CD14-positive monocyte (primary cell): Measurements from ENCODE around the gene KCNC3. TPM values are rescaled to one million over a fixed set of nuclear protein-coding genes. Genes with fewer than 3 reads are reported as not detected.

ENCODE experiments used
- DNase-seq, 3 donors: peaks; one replicate each; pipeline ENCODE4 v3.0.0-alpha.2; 2011 to 2022
- H2AFZ ChIP-seq: 2 replicates; pipeline ENCODE4 v1.6.0; 2012; ENCODE audit warnings: mild to moderate bottlenecking, low read depth, low read length, inconsistent platforms; ENCODE audit not compliant: insufficient read depth, poor library complexity, severe bottlenecking
- H3K27ac ChIP-seq, 2 donors: 1 replicate in 1 of 2; 2 replicates in 1 of 2; pipeline ENCODE4 v1.5.1; 2012 to 2013; ENCODE audit warnings: low read length in 2 of 2, control low read depth in 1 of 2, inconsistent platforms in 1 of 2, low read depth in 1 of 2, mild to moderate bottlenecking in 1 of 2
- H3K27me3 ChIP-seq, 2 donors: one replicate each; pipeline versions ENCODE4 v1.6.0 to v1.6.1; 2011 to 2013; ENCODE audit warnings: low read length in 2 of 2; ENCODE audit not compliant: control insufficient read depth in 2 of 2, insufficient read depth in 2 of 2
- H3K36me3 ChIP-seq, 2 donors: replicated peaks in 1 of 2; 1 replicate in 1 of 2; 2 replicates in 1 of 2; pipeline versions ENCODE4 v1.5.1 to v1.6.1; 2012 to 2013; ENCODE audit warnings: low read length in 2 of 2, control low read depth in 1 of 2, inconsistent platforms in 1 of 2, mild to moderate bottlenecking in 1 of 2; ENCODE audit not compliant: insufficient read depth in 2 of 2, control insufficient read depth in 1 of 2
- H3K4me1 ChIP-seq, 2 donors: 1 replicate in 1 of 2; 2 replicates in 1 of 2; pipeline versions ENCODE4 v1.5.1 to v1.6.1; 2012 to 2013; ENCODE audit warnings: low read length in 2 of 2, control low read depth in 1 of 2, inconsistent platforms in 1 of 2, mild to moderate bottlenecking in 1 of 2, moderate library complexity in 1 of 2; ENCODE audit not compliant: insufficient read depth in 2 of 2, control insufficient read depth in 1 of 2
- H3K4me2 ChIP-seq: replicated peaks from 2 replicates; pipeline ENCODE3; 2012; ENCODE audit warnings: low read length, moderate library complexity, mild to moderate bottlenecking; ENCODE audit not compliant: poor library complexity, severe bottlenecking; ENCODE audit errors: extremely low read depth
- H3K4me3 ChIP-seq, 3 experiments: fragments of 200-600 bp in 1 of 3; sonication (generic) in 1 of 3; replicated peaks in 1 of 3; 1 replicate in 2 of 3; 2 replicates in 1 of 3; pipeline ENCODE4 v1.5.1; 2011 to 2013; ENCODE audit warnings: low read length in 3 of 3, mild to moderate bottlenecking in 3 of 3, control low read depth in 2 of 3, low read depth in 2 of 3, inconsistent platforms in 1 of 3, moderate library complexity in 1 of 3
- H3K79me2 ChIP-seq: 2 replicates; pipeline ENCODE4 v1.6.0; 2012; ENCODE audit warnings: mild to moderate bottlenecking, control low read depth, inconsistent platforms, low read length, moderate library complexity; ENCODE audit not compliant: insufficient read depth
- H3K9ac ChIP-seq: 2 replicates; pipeline ENCODE4 v1.6.0; 2017; ENCODE audit warnings: low read length, mild to moderate bottlenecking; ENCODE audit not compliant: insufficient read depth, poor library complexity, severe bottlenecking
- H3K9me3 ChIP-seq, 2 donors: replicated peaks in 1 of 2; 1 replicate in 1 of 2; 2 replicates in 1 of 2; pipeline versions ENCODE4 v1.5.1 to v1.6.1; 2012 to 2013; ENCODE audit warnings: low read length in 2 of 2, control low read depth in 1 of 2; ENCODE audit not compliant: control insufficient read depth in 1 of 2, insufficient read depth in 1 of 2
- H4K20me1 ChIP-seq: 2 replicates; pipeline ENCODE4 v1.6.0; 2012; ENCODE audit warnings: mild to moderate bottlenecking, low read length, control low read depth, moderate library complexity; ENCODE audit not compliant: insufficient read depth
- H3K27ac Mint-ChIP-seq, 7 donors: one replicate each; pipeline ENCODE4 v1.8.0; 2020; ENCODE audit warnings: mild to moderate bottlenecking in 7 of 7, mixed read lengths in 7 of 7, moderate library complexity in 6 of 7, inconsistent platforms in 2 of 7
- H3K27me3 Mint-ChIP-seq, 3 donors: one replicate each; pipeline ENCODE4 v1.8.0; 2021 to 2022; ENCODE audit warnings: low read depth in 3 of 3, mild to moderate bottlenecking in 3 of 3, mixed read lengths in 3 of 3, moderate library complexity in 3 of 3, inconsistent platforms in 1 of 3
- H3K36me3 Mint-ChIP-seq, 2 donors: one replicate each; pipeline ENCODE4 v1.8.0; 2020; ENCODE audit warnings: mixed read lengths in 2 of 2, inconsistent platforms in 1 of 2, mild to moderate bottlenecking in 1 of 2
- H3K4me1 Mint-ChIP-seq: one replicate; pipeline ENCODE4 v1.8.0; 2020; ENCODE audit warnings: mild to moderate bottlenecking, mixed read lengths
- H3K4me3 Mint-ChIP-seq, 2 donors: one replicate each; pipeline ENCODE4 v1.8.0; 2020; ENCODE audit warnings: mild to moderate bottlenecking in 2 of 2, mixed read lengths in 2 of 2, moderate library complexity in 1 of 2
- H3K9me3 Mint-ChIP-seq, 7 donors: one replicate each; pipeline ENCODE4 v1.8.0; 2020 to 2022; ENCODE audit warnings: mixed read lengths in 7 of 7, mild to moderate bottlenecking in 6 of 7, moderate library complexity in 6 of 7, inconsistent platforms in 2 of 7
- WGBS: methylation state at CpG from one replicate; pipeline ENCODE4 v1.1.5; 2013; ENCODE audit warnings: missing lambda C conversion rate; ENCODE audit not compliant: insufficient coverage; 5-methylcytosine and 5-hydroxymethylcytosine counted together
- intact Hi-C, 2 donors: fragments of 100-400 bp; cut with micrococcal nuclease; formaldehyde crosslinking; loops; one replicate each; pipeline versions ENCODE4 v1.15.0 to v1.15.1; 2023
- polyA plus RNA-seq, 3 donors: library from polyadenylated mRNA; depleted of rRNA in 1 of 3; unstranded in 2 of 3; stranded (reverse) in 1 of 3; fragments of 300-500 nt in 2 of 3; fragments of >200 nt in 1 of 3; fragmentation: Illumina TruSeq in 2 of 3; gene quantifications; 1 replicate in 2 of 3; 2 replicates in 1 of 3; pipeline ENCODE4 v1.2.3, GENCODE V29; 2012 to 2021
- TF ChIP-seq, protein P1 (sequence below): fragments of 200-600 bp; IDR thresholded peaks from one replicate; pipeline ENCODE4 v1.8.0; 2022; ENCODE audit warnings: antibody characterized with exemption, mild to moderate bottlenecking

The KCNC3 gene
- polyA plus RNA-seq, 3 donors, result 0.04 to 23.6 TPM; not detected in 1

DNA sequence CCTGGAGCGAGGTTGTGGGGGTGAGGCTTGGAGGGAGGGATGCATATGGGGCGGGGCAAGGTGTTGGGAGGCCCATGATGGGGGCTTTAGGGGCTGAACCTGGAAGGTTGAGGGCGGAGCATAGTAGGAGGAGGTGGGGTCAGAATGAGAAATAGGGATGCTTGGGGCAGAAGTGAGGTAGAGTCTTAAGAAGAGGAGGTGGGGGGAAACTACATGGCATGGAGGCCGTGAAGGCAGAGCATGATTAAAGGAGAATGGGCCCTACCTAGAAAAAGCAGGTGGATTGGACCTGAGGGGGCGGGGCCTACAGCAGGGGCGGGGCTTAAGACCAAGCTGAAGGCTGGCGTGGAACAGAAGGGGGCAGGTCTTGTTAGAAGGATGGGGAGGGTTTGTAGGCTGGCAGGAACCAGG lies 47.9 kb upstream of the KCNC3 start:
- H3K79me2 ChIP-seq, result peaks cover 20% of the 10 kb centered on the region
- WGBS, result 65% methylated on average over 4 of the region's 7 CpGs
- H3K9ac ChIP-seq, result no peak overlapping the region
- H3K27ac ChIP-seq, result no peak overlapping the region
- H3K4me1 ChIP-seq, result peaks cover 17 to 20% of the 10 kb centered on the region in 2 donors
- intact Hi-C loops, result loop anchor here in 1 of 2 donors (2.0 to 5.0 kb wide), 2 partner anchors 40 to 134 kb away; partner anchors contain the start of genes JOSD2 and SPIB
- no peaks in the 10 kb centered on the region for H3K27me3 ChIP-seq
- Mint-ChIP-seq H3K36me3 (peaks cover 44 to 51% of the 10 kb centered on the region in 2 donors), H3K4me3 (peak overlapping the region in 1 of 2 donors; percentile 50), H3K27ac (peak overlapping the region in 6 of 7 donors; percentile 37 to 100 (median 84)), H3K27me3 (peaks cover 1 to 2% (median 2%) of the 10 kb centered on the region in 3 donors), H3K4me1 (peaks cover 17% of the 10 kb centered on the region), H3K9me3 (peaks cover 0 to 2% (median 0%) of the 10 kb centered on the region in 7 donors)
- DNase-seq, result no peak
- peaks cover 52% of the 10 kb centered on the region for H4K20me1 ChIP-seq
- H3K9me3 ChIP-seq, result no peaks in the 10 kb centered on the region
- peak overlapping the region; percentile 71 for H3K4me2 ChIP-seq
- peaks cover 49 to 50% of the 10 kb centered on the region in 2 donors for H3K36me3 ChIP-seq
- no peak overlapping the region for H2AFZ ChIP-seq
- H3K4me3 ChIP-seq, result no peak overlapping the region
- TF ChIP-seq, protein P1, sequence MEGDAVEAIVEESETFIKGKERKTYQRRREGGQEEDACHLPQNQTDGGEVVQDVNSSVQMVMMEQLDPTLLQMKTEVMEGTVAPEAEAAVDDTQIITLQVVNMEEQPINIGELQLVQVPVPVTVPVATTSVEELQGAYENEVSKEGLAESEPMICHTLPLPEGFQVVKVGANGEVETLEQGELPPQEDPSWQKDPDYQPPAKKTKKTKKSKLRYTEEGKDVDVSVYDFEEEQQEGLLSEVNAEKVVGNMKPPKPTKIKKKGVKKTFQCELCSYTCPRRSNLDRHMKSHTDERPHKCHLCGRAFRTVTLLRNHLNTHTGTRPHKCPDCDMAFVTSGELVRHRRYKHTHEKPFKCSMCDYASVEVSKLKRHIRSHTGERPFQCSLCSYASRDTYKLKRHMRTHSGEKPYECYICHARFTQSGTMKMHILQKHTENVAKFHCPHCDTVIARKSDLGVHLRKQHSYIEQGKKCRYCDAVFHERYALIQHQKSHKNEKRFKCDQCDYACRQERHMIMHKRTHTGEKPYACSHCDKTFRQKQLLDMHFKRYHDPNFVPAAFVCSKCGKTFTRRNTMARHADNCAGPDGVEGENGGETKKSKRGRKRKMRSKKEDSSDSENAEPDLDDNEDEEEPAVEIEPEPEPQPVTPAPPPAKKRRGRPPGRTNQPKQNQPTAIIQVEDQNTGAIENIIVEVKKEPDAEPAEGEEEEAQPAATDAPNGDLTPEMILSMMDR, result no peak

DNA sequence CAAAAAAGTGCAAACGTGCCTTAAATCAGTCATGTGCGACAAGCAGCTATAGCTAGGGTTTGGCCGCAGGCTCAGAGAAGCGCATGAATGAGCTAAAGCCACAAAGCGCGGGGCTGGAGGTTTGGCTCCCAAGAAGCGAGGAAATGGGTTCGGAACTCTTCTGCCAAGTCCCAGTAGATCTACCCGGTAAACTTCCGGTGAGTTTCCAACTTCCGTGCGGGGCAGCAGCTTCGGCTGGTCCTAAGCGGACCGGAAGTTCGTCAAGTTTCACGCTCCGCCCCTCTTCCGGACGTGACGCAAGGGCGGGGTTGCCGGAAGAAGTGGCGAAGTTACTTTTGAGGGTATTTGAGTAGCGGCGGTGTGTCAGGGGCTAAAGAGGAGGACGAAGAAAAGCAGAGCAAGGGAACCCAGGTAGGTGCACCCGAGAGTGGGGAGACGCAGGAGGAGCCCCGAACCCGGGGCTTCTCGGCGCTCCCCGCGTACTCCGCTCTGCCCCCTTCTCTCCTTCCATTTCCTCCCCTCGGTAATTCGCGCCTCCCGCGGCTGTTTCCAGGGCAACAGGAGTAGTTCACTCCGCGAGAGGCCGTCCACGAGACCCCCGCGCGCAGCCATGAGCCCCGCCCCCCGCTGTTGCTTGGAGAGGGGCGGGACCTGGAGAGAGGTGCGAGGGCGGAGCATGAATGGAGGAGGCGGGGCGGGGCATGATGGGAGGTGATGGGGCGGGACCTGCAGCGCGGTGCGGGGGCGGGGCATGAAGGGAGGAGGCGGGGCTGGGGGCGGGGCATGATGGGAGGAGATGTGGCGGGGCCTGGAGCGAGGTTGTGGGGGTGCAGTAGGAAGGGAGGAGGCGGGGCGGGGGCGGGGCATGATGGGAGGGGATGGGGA lies 47.2 kb upstream of the KCNC3 start, which contains the start of gene NR1H2:
Gene NR1H2 (plus strand): TSS at position 292 of the 885 bp plus-strand sequence. CDS start 1,149 bp downstream, outside the sequence.
- peak within 1 kb of the TSS; percentile 97 to 99 for H3K27ac ChIP-seq
- Mint-ChIP-seq H3K27me3 (peaks cover 1 to 2% (median 2%) of the 10 kb centered on the region in 3 donors), H3K9me3 (peaks cover 0 to 2% (median 0%) of the 10 kb centered on the region in 7 donors), H3K27ac (peak within 1 kb of the TSS; percentile 95 to 100 (median 100)), H3K36me3 (peaks cover 39 to 45% of the 10 kb centered on the region in 2 donors), H3K4me1 (peaks cover 21% of the 10 kb centered on the region), H3K4me3 (peak within 1 kb of the TSS; percentile 89 to 98)
- no peaks in the 10 kb centered on the region for H3K27me3 ChIP-seq
- peak; percentile 97 to 99 (median 98) for DNase-seq
- intact Hi-C loops, result loop anchor here in 1 of 2 donors (2.0 to 5.0 kb wide), 2 partner anchors 41 to 134 kb away; partner anchors contain the start of genes JOSD2 and SPIB
- H3K4me2 ChIP-seq, result peak within 1 kb of the TSS; percentile 71
- peaks cover 42 to 43% of the 10 kb centered on the region in 2 donors for H3K36me3 ChIP-seq
- H3K9me3 ChIP-seq, result no peaks in the 10 kb centered on the region
- TF ChIP-seq, protein P1, result no peak
- peak within 1 kb of the TSS; percentile 79 for H2AFZ ChIP-seq
- H3K9ac ChIP-seq, result peak within 1 kb of the TSS; percentile 97
- peaks cover 23 to 26% of the 10 kb centered on the region in 2 donors for H3K4me1 ChIP-seq
- 0% methylated on average over 49 of the region's 67 CpGs for WGBS
- H4K20me1 ChIP-seq, result peaks cover 46% of the 10 kb centered on the region
- peaks cover 20% of the 10 kb centered on the region for H3K79me2 ChIP-seq
- H3K4me3 ChIP-seq, result peak within 1 kb of the TSS; percentile 88 to 97 (median 93)
